Mammary epithelial cell (primary cell): ENCODE measurements around the gene RTL1.

Experiments
- EZH2 ChIP-seq: IDR thresholded peaks from 2 replicates; pipeline ENCODE4 v1.6.1; 2012; ENCODE audit warnings: low read length, inconsistent platforms, borderline replicate concordance
- TF ChIP-seq, protein P1 (sequence below), 2 donors: IDR thresholded peaks in 1 of 2; conservative IDR thresholded peaks in 1 of 2; 2 replicates each; pipeline ENCODE4 v1.5.1; 2011 to 2012; ENCODE audit warnings: inconsistent platforms in 2 of 2, low read length in 2 of 2, mild to moderate bottlenecking in 2 of 2, control low read depth in 1 of 2, low read depth in 1 of 2; ENCODE audit not compliant: insufficient read depth in 1 of 2; ENCODE audit errors: extremely low read depth in 1 of 2

DNA sequence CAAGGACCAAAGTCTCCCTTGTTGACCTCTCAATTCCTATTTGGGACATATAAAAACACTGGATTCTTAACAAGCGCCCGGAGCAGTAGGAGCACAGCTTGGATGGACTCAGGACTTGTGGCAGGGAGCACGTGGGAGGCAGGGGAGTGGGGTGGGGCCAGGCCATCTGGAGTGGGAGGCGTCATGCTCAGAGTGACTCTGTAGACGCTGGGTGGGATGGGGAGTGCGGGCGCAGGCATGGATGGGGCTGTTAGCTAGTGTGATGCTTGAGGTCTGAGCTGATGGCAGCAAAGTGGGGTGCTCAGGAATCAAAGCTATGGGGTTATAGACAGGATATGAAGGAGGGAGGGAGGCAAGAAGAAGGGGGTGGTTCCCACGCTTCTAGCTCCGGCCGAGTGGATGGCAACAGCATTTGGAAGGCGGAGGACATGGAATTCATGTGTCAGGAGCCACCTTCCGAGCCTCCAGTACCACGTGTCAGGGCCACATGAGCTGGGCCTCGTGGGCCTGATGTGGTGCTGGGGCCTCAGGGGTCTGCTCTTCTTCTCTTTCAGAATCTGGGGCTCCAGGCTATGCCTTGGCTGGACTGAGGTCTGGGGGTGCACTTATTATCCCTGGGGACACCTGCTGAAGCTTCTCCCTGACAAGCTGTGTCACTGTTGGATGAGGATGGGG is 51.4 kb downstream of the RTL1 start:
- TF ChIP-seq, protein P1, sequence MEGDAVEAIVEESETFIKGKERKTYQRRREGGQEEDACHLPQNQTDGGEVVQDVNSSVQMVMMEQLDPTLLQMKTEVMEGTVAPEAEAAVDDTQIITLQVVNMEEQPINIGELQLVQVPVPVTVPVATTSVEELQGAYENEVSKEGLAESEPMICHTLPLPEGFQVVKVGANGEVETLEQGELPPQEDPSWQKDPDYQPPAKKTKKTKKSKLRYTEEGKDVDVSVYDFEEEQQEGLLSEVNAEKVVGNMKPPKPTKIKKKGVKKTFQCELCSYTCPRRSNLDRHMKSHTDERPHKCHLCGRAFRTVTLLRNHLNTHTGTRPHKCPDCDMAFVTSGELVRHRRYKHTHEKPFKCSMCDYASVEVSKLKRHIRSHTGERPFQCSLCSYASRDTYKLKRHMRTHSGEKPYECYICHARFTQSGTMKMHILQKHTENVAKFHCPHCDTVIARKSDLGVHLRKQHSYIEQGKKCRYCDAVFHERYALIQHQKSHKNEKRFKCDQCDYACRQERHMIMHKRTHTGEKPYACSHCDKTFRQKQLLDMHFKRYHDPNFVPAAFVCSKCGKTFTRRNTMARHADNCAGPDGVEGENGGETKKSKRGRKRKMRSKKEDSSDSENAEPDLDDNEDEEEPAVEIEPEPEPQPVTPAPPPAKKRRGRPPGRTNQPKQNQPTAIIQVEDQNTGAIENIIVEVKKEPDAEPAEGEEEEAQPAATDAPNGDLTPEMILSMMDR (conservative IDR thresholded peaks at IDR 0.05 in 1 of 2, IDR thresholded peaks at IDR 0.05 in 1 of 2; ENCODE audit: extremely low read depth in 1 of 2, insufficient read depth in 1 of 2, low read depth in 1 of 2, low read length in 2 of 2): no peak
- no peak for TF ChIP-seq EZH2
